ENCODE data around the gene IST1.
"Not testable (repeated sequence)": the region's sequence is repeated elsewhere in the genome, so short reads cannot be mapped to it uniquely, and the experiment has no call there.

The IST1 gene

GRCh38 chr16:71882505-71883167, 12.7 kb upstream of the IST1 start:
- no peak for DNase-seq

DNA sequence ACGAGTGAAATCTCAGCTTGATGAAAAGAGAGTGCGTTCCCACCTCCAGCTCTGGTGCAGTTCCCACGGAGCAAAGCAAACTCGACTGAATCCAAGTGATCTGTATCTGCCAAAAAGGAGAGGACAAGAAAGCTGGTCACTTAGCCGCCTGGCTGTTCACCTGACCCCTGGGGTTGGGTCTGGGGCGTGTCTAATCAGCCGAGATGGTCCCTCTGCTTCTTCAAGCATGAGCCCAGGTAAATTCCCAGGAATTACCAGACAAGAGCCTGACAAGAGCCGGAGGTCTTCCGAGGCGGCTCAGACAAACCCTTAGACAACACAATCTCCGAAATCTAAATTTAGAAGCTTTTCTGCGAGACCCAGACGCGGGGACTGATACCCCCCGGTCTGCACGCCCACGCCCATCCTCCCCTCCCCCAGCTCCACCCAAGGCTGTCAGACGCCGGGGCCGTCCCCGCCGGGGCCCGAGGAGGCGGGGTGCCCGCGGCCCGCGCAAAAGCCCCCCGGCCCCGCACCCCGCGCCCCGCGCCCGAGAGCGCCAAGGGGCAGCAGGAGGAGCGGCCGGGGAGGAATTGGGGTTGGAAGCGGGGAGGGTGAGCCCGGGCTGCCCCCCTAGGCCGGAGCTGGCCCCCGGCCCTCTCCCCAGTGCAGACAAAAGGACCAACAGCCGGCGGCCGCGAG, 12.0 kb upstream of the IST1 start:
- no peak for DNase-seq

DNA sequence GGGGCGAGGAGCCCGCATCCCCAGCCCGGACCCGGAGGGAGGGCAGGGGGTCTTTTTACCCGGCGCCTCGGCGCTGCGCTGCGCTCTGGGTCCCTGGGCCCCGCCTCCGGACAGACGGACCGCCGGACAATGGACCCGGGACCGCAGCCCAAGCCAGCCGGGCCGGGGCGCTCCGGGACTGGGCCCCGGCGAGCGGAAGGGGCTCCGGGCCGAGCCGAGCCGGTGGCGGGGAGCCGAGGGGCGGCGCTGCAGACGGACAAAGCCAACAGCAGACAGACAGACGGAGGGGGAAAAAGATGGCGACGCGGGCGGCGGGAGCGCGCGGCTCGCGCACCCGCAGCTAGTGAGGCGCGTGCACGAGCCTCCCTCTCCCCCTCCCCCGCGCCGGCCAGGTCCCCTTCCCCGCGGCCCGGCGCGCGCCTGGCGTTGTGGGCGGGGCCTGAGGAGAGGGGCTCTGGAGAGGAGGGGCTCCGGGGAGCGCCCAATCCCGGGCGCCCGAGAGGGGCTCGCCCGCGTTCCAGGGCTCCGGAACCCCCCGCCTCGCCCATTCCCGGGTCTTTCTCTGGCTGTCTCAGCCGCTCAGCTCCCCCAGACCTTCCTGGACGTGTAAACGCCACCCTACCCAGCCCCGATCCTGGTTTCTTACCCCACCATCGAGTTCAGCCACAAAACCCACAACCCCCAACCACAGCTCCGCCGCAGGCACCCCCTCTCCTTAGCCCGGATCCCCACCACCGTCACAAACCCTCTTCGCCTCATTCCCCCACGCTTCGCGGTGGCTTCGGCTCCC, 11.3 kb upstream of the IST1 start, which contains the start of gene ZNF821:
Gene ZNF821, minus strand, starts transcription at position 334 of the 790 bp plus-strand sequence. CDS start 4,236 bp downstream, outside the sequence.
- DNase-seq, result no peak

GRCh38 chr16:71885261-71885650, 10.1 kb upstream of the IST1 start:
- no peak for DNase-seq

GRCh38 chr16:71889147-71889546, 6.2 kb upstream of the IST1 start:
- no peak for DNase-seq

DNA sequence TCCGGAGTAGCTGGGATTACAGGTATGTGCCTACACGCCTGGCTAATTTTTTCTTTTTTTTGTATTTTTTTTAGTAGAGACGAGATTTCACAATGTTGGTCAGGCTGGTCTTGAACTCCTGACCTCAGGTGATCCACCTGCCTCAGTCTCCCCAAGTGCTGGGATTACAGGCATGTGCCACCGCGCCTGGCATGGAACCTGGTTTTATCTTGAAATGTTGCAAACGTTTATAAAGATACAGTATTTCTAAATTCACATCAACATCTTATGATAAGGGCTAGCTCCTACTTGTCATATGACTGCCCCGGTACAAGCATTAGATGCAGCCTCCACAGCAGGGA, 1.5 kb upstream of the IST1 start:
- no peak for DNase-seq

DNA sequence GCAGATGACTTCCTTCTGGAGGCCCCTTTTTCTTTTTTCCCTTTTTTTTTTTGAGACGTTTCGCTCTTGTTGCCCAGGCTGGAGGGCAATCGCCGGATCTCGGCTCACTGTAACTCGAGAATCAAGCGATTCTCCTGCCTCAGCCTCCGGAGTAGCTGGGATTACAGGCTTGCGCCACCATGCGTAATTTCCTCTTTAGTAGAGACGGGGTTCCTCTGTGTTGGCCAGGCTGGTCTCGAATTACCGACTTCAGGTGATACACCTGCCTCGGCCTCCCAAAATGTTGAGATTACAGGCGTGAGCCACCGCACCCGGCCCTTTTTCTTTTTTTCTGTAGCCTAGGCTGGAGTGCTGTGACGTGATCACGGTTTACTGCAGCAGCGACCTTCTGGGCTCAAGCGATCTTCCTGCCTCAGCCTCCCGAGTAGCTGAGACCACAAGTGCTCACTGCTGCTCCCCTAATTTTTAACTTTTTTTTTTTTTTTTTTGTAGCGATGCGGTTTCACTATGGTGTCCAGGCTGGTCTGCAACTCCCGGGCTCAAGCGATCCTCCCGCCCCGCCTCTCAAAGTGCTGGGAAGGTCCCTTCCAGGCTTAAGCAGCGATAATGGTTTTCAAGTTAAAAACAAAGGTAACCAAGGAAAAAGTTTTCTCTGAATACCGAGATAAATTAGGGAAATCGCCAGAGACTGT, 956 bp upstream of the IST1 start:
- no peak for DNase-seq

DNA sequence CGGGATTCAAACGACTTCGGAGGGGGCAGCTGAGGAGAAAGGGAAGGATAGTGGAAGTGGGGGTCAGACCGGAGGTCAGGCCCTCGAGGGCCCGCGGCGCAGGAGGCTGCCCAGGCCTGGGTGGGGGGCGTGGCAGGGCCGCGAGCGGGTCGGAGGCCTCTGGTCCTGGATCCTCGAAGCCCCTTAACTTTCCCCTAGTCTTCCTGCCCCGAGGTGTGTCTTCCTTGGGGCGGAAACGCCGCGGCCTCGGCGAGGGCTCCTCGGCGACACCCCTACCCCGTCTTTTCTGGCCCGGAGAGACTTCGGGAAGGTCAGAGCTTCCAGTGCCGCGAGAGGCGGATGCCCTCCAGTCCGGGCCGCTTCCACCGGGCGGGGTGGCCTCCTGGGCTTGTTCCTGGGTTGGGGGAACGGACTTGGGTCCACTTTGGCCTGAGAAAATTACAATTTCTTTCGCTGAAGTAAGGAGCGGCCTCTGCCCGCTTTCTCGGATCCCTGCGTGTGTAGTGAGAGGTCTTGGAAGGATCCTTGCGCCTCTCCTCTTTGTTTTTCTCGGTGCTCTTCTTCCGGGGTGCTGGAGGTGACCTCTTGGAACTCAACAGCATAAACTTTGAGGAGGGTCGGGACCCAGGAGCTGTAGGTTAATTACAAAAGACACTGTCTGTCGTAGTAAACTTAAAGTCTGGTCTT, 491 bp downstream of the IST1 start:
- DNase-seq, result no peak

DNA sequence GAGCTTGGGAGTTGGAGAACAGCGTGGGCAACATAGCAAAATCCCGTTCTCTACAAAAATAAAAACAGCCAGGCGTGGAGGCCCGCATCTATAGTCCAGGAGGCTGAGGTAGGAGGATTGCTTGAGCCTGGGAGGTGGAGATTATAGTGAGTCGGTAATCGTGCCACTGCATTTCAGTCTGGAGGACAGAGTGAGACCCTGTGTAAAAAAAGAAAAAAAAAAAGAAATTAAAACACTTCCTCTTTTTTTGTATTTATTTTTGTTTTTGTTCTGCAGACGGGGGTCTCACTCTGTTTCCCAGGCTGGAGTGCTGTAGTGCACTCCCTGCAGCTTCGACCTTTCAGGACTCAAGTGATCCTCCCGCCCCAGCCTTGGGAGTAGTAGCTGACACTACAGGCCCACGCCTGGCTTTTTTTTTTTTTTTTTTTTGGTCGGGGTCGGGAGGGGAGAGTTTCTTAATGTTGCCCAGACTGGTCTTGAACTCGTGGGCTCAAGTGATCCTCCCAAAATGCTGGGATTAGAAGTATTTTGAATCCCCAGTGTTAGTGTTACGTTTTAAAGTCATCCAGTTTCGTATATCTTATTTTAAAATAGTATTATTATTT, 1.5 kb downstream of the IST1 start:
- DNase-seq, result no peak

DNA sequence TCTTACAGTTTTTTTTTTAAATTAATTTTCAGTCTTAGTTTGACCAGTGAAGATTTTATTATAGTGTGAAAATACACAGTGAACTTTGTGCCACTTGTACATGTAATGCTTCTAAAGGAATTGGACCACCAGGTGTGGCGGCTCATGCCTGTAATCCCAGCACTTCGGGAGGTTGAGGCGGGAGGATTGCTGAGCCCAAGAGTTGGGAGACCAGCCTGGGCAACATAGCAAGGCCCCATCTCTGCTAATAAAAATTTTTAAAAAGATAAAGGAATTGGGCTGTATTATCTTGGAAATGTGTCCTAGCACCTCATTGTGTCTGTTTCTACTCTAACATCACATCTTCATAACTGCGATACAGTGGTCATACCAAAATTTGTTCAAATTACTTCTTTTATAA, 3.8 kb downstream of the IST1 start:
- DNase-seq, result no peak

DNA sequence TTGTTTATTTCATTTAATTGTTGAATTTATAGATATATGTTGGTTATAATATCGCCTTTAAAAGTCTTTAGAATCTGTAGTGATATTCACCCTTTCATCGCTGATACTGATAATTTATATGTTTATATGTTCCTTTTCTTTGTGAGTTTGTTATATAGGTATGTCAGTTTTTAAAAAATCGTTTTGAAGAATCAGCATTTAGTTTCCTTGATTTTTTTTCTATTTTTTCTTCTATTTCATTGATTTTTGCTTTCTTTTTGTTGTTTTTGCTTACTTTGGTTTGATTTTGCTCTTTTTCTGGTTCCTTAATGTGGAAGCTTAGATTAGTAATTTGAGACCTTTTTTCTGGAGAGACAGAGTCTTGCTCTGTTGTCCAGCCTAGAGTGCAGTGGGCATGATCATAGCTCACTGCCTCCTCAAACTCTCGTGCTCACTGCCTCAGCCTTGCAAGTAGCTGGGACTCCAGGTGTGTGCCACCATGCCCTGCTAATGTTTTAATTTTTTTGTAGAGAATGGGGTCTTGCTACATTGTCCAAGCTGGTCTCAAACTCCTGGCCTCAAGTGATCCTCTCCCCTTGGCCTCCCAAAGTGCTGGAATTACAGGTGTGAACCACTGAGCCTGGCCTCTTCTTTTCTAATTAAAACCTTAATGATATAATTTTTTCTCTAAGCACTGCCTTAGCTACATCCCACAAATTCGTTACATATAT, 7.5 kb downstream of the IST1 start:
- no peak for DNase-seq

DNA sequence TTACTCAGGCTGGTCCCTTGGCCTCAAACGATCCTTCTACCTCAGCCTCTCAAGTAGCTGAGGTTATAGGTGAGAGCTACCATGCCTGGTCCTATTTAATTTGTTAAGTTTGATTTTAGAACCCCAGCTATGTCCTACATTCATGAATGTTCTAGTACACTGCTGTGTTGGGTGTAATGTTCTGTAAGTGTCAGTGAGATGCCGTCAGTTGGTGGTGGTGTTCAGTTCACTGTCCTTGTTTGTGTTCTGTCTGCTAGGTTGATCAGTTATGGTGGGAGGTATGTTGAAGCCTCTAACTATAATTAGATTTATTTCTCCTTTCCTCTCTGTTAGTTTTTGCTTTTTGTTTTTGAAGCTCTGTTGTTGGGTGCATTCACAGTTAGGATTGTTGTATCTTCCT, 8.3 kb downstream of the IST1 start:
- no peak for DNase-seq

GRCh38 chr16:71904239-71904638, 8.9 kb downstream of the IST1 start:
- no peak for DNase-seq

DNA sequence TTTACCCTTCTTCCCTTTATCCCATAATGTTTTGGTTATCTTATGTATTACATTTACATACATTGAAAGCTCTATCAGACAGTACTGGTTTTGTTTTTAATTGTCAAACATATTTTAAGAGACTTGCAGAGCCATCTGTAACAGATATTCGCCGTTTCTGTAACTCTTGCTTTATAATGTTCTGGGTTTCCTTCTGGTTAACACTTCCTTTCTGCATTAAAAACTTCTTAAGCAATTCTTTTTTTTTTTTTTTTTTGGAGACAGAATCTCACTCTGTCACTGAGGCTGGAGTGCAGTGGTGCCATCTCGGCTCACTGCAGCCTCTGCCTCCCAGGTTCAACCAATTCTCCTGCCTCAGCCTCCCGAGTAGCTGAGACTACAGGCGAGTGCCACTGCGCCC, 10.4 kb downstream of the IST1 start:
- not testable (repeated sequence) for DNase-seq

- no peak for DNase-seq
Observed at GRCh38 chr16:71911121-71911520, 15.8 kb downstream of the IST1 start.

DNA sequence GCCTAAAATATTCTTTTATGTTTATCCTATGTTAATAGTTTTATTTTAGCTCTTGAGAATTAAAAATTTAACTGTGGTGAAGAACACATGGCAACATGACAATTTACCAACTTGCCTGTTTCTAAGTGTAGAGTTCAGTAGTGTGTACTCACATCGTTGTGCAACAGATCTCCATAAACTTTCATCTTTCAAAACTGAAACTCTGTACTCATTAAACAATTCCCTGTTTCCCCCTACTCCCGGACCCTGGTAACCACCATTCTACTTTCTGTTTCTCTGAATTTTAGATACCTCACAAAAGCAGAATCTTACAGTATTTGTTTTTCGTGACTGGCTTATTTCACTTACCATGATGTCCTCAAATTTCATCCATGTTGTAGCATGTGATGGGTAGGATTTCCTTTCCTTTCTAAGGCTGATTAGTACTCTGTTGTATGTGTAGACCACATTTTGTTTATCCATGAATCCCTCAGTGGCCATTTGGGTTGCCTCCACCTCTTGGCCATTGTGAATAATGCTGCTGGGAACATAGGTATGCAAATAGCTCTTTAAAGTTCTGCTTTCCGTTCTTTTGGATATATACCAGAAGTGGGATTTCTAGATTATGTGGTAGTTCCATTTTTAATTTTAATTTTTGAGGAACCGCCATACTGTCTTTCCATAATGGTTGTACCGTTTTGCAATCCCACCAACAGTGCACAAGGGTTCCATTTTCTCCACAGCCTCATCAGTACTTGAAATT, 17.4 kb downstream of the IST1 start:
- no peak for DNase-seq

DNA sequence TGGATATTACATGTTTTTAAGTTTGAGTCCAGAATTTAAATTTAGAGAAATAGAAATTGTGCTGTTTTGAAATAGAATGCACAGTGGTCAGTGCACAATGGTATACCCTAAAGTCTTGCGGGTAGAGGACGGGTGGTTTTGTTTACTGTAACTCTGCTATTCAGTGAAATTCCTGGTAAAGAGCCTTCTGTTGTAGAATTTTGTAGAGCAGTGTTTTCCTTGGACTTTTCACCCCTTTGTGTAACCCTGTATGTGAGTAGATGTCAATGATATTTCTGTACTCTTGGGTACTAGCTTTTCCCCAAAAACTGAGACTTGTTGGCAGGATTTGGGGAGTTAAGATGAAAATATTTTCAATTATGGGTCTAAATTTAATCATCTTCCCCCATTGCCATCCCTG, 19.5 kb downstream of the IST1 start:
- DNase-seq, result no peak

GRCh38 chr16:71915350-71915749, 20.0 kb downstream of the IST1 start:
- DNase-seq, result no peak

- DNase-seq, result no peak
Observed at GRCh38 chr16:71916397-71916920, 21.1 kb downstream of the IST1 start.

GRCh38 chr16:71917900-71918299, 22.6 kb downstream of the IST1 start:
- no peak for DNase-seq

GRCh38 chr16:71919035-71919434, 23.7 kb downstream of the IST1 start:
- DNase-seq, result no peak

Data from NCI-H2081 treated with DMSO at 0.1 percent for 48 hours (cell line).